NCI-H510A treated with DMSO at 0.1 percent for 48 hours (cell line): ENCODE measurements around the gene INSYN1.

Source experiments
- DNase-seq: peaks from one replicate; lab custom pipeline; 2025; lab: John Stamatoyannopoulos, UW

Gene INSYN1

GRCh38 chr15:73777741-73778140 is 24.6 kb upstream of the INSYN1 start:
- DNase-seq = no peak

DNA sequence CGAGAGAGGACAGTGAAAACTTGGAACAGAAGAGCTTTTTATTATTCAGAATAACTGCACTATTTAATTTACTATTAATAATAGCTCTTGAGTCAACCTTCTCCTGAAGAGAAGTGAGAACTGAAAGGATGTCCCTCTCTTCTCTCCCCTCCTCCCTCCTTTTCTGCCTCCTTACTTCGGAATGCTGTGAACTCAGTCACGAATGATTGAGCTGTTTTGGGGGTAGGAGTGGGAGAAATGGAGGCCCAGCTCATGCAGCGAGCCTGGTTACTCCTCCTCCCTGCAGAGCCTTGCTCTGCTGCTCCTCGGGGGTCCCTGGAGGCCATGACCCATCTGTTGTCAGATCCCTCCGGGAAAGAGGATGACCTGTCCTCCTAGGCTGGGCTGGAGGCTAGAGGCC is 20.3 kb upstream of the INSYN1 start:
- no peak for DNase-seq

- no peak for DNase-seq
Measured at GRCh38 chr15:73771385-73772045, 18.4 kb upstream of the INSYN1 start.

DNA sequence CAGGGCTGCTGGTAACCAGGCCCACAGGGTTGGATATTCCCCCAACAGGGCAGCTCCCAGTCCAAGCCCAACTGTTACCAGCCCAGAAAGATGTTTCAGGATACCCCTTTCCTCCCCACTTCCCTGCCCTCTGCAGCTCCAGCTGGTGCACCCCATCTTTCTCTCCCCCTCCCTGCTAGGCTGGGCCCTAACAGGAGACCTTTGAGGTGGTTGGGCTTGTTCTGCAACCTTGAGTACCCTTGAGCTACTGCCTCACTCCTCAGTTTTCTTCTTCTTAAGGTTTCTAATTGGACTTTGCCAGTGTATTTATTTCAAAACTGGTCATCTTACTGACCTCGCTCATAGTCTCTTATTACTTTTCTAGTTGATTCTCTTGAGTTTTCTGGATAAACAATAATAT is 16.9 kb upstream of the INSYN1 start:
- DNase-seq = no peak

GRCh38 chr15:73767806-73768501 is 14.8 kb upstream of the INSYN1 start:
- no peak for DNase-seq

GRCh38 chr15:73766598-73766997 is 13.4 kb upstream of the INSYN1 start:
- DNase-seq = no peak

GRCh38 chr15:73765778-73766177 is 12.6 kb upstream of the INSYN1 start:
- DNase-seq = no peak

- no peak for DNase-seq
Measured at GRCh38 chr15:73763931-73764330, 10.8 kb upstream of the INSYN1 start.

DNA sequence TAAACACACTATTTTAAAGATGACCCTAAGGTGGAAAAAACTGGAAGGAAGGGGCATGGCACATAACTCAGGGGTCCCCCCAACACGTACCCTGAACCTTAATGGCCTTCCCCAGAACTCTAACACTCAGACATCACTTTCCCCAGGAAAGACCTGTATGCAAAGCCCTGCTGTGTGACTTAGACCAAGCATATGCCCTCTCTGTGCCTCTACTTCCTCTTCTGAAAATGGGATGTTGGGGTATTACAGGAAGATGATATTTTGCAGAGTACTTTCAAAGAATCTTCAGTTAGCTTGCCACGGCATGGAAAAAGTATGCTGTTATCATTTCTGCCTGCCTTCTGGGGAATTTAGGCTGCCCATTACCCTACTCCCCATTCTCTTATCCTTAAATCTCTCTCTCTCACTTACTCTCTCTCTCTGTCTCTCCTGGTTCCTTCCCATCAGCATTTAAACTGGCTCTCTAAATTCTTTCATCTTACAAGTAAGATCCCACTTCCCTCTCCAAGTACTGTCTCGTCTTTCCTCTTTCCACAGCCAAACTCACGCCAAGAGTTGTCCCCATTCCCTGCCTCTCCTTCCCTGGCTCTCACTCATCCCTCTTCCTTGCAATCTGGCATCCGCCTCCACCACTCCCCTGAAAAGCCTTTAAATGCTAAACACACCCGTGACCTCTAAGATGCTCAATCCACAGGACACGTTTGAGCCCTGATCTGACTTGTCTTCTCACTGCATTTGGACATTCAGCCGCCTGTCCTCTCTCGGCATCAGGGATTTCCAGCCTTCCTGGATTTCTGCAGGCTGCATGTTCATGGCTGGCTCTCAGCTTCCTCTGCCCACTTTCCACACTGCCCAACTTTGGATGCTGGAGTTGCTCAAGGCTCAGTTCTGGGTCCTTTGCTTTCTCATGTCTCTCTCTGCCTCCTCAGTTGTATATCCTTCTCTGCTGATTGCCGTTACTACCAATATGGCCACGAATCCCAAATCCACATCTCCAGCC is 7.5 kb upstream of the INSYN1 start:
- DNase-seq = no peak

DNA sequence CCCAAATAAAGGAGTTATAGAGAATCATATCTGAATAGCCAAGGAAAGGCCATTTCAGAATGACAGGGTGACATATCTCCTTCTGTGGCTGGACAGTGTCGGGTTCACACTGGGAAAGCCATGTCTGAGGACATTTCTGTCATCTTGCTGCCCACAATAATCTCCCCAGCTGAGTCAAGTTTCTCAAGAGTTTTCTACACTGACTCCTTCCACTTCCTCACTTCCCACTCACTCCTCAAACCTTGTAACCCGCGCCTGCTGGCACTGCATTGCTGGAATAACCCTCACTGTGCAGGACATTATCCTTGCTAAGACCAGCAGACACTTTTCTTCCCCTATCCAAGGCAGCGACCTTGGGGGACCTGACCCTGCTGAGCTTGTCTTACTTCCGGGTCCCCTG is 5.3 kb upstream of the INSYN1 start:
- DNase-seq = no peak

GRCh38 chr15:73757571-73757970 is 4.4 kb upstream of the INSYN1 start:
- no peak for DNase-seq

DNA sequence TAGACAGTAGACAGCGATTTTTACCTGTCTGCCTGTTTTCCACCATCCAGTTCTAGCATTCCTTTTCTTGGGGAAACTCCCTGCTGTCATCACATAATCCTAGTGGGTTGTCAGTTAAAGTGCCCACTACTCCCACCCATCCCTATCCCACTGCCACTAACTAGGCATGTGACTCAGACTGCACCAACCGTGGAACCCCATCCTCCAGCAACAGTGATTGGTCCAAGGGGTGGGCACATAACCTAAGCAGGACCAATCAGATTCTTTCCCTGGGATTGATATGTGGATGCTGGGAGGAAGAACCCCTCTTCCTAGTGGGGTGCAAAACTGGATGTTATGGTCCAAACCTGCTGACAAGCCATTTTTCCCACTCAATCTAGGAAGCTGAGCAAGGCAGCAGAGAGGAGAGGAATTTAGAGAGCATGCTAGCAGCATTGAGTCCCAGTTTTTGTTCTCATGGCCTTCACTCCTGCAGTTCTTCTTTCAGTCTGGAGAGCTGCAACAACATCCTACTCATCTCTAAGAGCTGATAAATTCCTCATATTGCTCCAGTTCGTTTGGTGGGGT is 3.9 kb upstream of the INSYN1 start:
- no peak for DNase-seq

GRCh38 chr15:73756390-73756789 is 3.2 kb upstream of the INSYN1 start:
- DNase-seq = no peak

GRCh38 chr15:73755946-73756345 is 2.8 kb upstream of the INSYN1 start:
- no peak for DNase-seq

- no peak for DNase-seq
Measured at GRCh38 chr15:73755481-73755880, 2.3 kb upstream of the INSYN1 start.

DNA sequence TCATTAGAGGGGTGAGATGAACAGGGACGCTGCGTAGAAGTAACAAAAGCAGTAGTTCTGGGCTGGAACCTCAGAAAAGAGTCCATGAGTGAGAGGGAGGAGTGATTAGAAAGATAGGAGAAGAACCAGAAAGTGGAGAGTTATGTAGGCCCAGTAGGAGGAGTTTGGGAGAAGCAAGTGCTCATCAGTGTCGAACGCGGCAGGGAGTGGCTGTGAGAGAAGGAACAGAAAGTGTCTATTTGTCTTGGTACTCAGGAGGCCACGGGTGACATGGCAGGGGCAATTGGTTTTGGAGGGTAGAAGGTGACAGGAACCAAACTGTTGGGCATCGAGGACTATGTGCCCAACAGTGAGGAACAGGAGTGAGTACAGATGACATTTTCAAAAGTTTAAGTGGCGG is 1.3 kb upstream of the INSYN1 start:
- no peak for DNase-seq

- peak; percentile 10 for DNase-seq
Measured at GRCh38 chr15:73752806-73753193, 351 bp downstream of the INSYN1 start.

DNA sequence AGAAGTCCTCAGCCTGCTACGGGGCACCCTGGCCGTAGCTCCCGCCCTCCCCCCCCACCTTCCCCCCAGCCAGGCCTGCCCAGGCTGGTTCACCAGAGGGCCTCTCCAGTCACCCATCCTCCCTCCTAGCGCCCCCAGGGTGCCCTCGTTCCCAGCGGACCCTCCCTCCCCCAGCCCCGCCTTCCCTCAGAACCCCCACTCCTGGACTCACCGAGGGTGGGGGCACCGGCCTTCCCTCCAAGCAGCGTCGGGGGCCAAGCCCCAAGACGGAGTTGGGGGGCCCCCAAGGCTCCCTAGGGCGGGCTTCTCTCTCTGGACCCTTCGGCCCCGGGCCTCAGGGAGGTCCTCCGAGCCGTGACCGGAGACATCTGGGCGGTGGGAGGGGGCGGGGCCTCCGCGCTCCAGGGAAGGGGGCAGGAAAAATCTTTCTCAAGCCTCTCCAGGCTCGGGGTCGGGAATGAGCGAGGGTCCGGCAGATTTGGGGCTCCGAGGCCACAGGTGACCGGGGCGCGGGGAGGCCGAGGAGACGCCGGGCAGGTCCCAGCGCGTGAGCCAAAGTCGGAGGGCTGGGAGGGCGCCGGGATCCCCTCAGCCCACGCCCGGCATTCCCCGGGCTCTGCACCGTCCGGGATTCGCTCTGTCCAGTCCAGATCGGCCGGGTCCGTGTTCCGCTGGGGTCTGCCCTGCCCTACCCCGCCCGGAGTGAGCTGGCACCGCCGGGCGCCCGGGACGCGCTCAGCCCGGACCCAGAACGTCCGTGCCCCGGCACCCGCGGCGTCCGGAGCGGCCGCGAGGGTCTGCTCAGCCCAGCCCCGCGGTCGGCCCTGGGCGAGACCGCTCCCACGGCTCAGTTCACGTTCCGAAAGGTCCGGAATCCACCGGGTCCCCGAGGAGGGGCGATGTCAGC is 999 bp downstream of the INSYN1 start:
- DNase-seq = no peak

DNA sequence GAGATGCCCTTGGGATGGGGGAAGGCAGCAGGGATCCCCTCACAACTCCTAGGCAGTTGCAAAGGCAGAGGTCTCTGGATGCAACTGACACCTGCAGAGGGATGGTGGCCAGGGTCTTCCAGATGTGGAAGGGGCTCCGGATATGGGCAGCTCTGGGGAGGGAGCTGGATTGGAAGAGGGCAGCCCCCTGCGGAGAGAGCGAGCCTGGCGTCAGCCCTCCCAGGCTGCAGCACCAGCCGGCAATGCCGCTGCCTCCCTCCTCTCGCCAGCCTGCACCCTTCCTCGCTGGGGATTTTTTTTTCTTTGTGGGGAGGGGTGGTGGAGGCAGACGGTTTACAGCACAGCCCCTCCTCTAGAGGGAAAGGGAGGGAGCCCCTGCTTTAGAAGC is 1.6 kb downstream of the INSYN1 start:
- DNase-seq = no peak

GRCh38 chr15:73750951-73751350 is 2.2 kb downstream of the INSYN1 start:
- DNase-seq = no peak

DNA sequence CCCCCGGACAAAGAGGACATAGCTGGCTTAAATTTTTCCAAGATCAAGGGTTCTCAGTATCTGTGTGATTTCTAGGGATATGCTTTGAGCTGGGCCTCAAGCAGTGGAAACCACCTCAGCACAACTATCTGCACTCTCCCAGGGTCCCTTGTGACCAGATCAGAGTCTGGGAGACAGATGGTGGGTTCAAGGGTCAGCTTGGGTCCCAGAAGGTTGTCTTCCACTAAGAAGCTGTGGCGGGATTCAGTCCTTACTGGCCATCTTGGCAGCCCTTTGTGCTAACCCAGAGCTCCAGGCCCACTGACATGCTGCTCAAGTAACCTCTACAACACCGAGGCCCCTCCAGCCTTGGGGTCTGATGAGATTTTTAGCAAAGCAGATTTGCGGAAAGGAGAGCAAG is 2.7 kb downstream of the INSYN1 start:
- no peak for DNase-seq
